Activated CD8-positive, alpha-beta memory T cell treated with anti-CD3 and anti-CD28 coated beads, Interleukin-2, amount 50 U/mL, for 48 hours (primary cell): ENCODE data around the gene TRIM59.
"Not testable (repeated sequence)": the region's sequence is repeated elsewhere in the genome, so short reads cannot be mapped to it uniquely, and the experiment has no call there.

ENCODE experiments used
- DNase-seq: peaks from one replicate; pipeline ENCODE4 v3.0.0-alpha.2; 2020

Gene TRIM59

GRCh38 chr3:160452251-160452650, 2.7 kb upstream of the TRIM59 start:
- DNase-seq = not testable (repeated sequence)

GRCh38 chr3:160451602-160452001, 2.0 kb upstream of the TRIM59 start:
- DNase-seq = no peak

GRCh38 chr3:160450846-160451245, 1.3 kb upstream of the TRIM59 start:
- DNase-seq = no peak

GRCh38 chr3:160448845-160449635, 546 bp downstream of the TRIM59 start:
- DNase-seq = no peak

GRCh38 chr3:160447544-160447943, 2.0 kb downstream of the TRIM59 start:
- no peak for DNase-seq

GRCh38 chr3:160446522-160447056, 3.0 kb downstream of the TRIM59 start:
- DNase-seq = no peak

GRCh38 chr3:160445854-160446253, 3.7 kb downstream of the TRIM59 start:
- DNase-seq = no peak

- DNase-seq = no peak
Observed at GRCh38 chr3:160444411-160444810, 5.2 kb downstream of the TRIM59 start.

GRCh38 chr3:160440687-160441086, 8.9 kb downstream of the TRIM59 start:
- no peak for DNase-seq

- DNase-seq = no peak
Observed at GRCh38 chr3:160437083-160437455, 12.5 kb downstream of the TRIM59 start.

- no peak for DNase-seq
Observed at GRCh38 chr3:160435747-160436146, 13.8 kb downstream of the TRIM59 start.

GRCh38 chr3:160435095-160435494, 14.5 kb downstream of the TRIM59 start:
- no peak for DNase-seq

GRCh38 chr3:160434071-160434470, 15.5 kb downstream of the TRIM59 start:
- no peak for DNase-seq

- DNase-seq = no peak
Observed at GRCh38 chr3:160427832-160428424, 21.7 kb downstream of the TRIM59 start.

GRCh38 chr3:160417311-160417710, 32.3 kb downstream of the TRIM59 start:
- no peak for DNase-seq

- no peak for DNase-seq
Observed at GRCh38 chr3:160413613-160414248, 35.9 kb downstream of the TRIM59 start.

GRCh38 chr3:160412477-160412876, 37.1 kb downstream of the TRIM59 start:
- DNase-seq = no peak

GRCh38 chr3:160409812-160410610, 39.6 kb downstream of the TRIM59 start:
- DNase-seq = no peak

- DNase-seq = no peak
Observed at GRCh38 chr3:160403796-160404470, 45.7 kb downstream of the TRIM59 start.

GRCh38 chr3:160403028-160403545, 46.5 kb downstream of the TRIM59 start:
- no peak for DNase-seq

GRCh38 chr3:160402221-160403027, 47.2 kb downstream of the TRIM59 start:
- DNase-seq = no peak
